DMS53 (cell line): ENCODE measurements around the gene COX7B2.

Source experiments
- DNase-seq: peaks from one replicate; lab custom pipeline; 2025; lab: John Stamatoyannopoulos, UW

The COX7B2 gene

DNA sequence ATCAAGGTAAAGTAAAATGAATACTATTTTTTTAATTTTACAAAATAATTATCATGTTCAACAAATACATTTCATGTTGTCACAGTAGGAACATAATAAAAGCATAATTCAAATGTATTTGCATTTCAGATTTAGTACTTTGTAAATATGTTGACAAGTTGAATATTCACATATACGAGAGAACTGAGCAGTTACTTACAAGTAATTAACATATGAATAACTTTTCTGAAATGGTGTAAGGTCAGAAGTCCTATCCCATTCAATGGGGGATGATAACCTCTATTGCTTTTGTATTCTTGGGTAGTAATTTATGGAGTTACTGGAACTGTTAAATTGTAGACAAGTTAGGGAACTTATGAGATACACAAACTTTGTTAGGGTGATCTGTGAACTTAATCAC, 191.1 kb downstream of the COX7B2 start:
- DNase-seq: no peak

DNA sequence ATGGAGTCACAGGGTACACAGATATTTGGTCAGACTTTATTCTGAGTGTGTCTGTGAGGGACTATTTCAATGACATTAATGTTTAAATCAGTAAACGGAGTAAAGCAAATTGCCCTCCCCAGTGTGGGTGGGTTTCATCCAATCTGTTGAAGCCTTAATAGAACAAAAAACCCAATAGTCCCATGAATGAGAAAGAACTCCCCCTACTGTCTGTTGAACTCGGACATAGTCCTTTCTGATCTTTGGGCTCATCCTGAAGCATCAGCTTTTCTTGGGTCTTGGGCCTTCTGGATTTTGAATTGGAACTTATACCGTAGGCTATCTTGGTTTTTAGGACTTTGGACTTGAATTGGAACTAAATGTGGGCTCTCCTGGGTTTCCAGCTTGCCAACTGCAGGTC, 193.6 kb downstream of the COX7B2 start:
- DNase-seq: no peak

DNA sequence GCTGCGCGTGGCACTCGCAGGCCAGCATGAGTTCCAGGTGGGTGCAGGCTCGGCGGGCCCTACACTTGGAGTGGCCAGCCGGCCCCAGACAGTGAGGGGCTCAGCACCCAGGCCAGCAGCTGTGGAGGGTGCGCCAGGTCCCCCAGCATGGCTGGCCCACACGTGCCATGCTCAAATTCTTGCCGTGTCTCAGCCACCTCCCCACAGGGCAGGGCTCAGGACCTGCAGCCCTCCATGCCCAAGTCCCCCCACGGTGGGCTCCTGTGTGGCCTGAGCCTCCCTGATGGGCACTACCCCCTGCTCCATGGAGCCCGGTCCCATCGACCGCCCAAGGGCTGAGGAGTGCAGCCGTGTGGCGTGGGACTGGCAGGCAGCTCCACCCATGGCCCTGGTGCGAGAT, 210.2 kb downstream of the COX7B2 start:
- DNase-seq: no peak
